Activated CD8-positive, alpha-beta T cell treated with anti-CD3 and anti-CD28 coated beads for 36 hours (primary cell): ENCODE measurements around the gene LRRD1. TPM values are rescaled to one million over a fixed set of nuclear protein-coding genes. Genes with fewer than 3 reads are reported as not detected.
"Not testable (repeated sequence)": the region's sequence is repeated elsewhere in the genome, so short reads cannot be mapped to it uniquely, and the experiment has no call there.

Experiments
- ATAC-seq: fragments of 200-7000 bp; cut with Tn5 transposase; one replicate; pipeline ENCODE4 v1.10.0; 2021; ENCODE audit warnings: mild to moderate bottlenecking, moderate library complexity
- CTCF ChIA-PET: fragments of 350-600 bp; sonication (Branson Sonifier 250); formaldehyde crosslinking; loops from one replicate; lab custom pipeline; 2021; ENCODE audit warnings: antibody characterized with exemption; lab: Charles Lee
- POLR2A ChIA-PET: fragments of 350-600 bp; sonication (Branson Sonifier 250); formaldehyde crosslinking; loops from one replicate; lab custom pipeline; 2021; ENCODE audit warnings: antibody characterized with exemption; lab: Charles Lee
- DNase-seq: peaks from one replicate; pipeline ENCODE4 v3.0.0-alpha.2; 2020
- H3K27ac Mint-ChIP-seq: one replicate; pipeline ENCODE4 v1.8.0; 2021; ENCODE audit warnings: mild to moderate bottlenecking, mixed read lengths
- H3K27me3 Mint-ChIP-seq: one replicate; pipeline ENCODE4 v1.8.0; 2021; ENCODE audit warnings: mixed read lengths
- H3K36me3 Mint-ChIP-seq: one replicate; pipeline ENCODE4 v1.8.0; 2021; ENCODE audit warnings: low read depth, mixed read lengths
- H3K4me1 Mint-ChIP-seq: one replicate; pipeline ENCODE4 v1.8.0; 2021; ENCODE audit warnings: low read depth, mixed read lengths
- H3K4me3 Mint-ChIP-seq: one replicate; pipeline ENCODE4 v1.8.0; 2021; ENCODE audit warnings: mild to moderate bottlenecking, moderate library complexity, mixed read lengths
- H3K9me3 Mint-ChIP-seq: one replicate; pipeline ENCODE4 v1.8.0; 2021; ENCODE audit warnings: mixed read lengths
- CTCF ChIP-seq: fragments of 200-600 bp; IDR thresholded peaks from one replicate; pipeline ENCODE4 v1.8.0; 2022; ENCODE audit warnings: antibody characterized with exemption, mild to moderate bottlenecking
- intact Hi-C: fragments of 100-400 bp; cut with micrococcal nuclease; formaldehyde crosslinking; loops from one replicate; pipeline ENCODE4 v1.10.0; 2022
- total RNA-seq, 2 experiments: library from RNA; stranded (reverse); gene quantifications; one replicate each; pipeline ENCODE4 v1.2.3, GENCODE V29; 2021

LRRD1 gene
- total RNA-seq, 2 experiments from 2014 or later = not detected

DNA sequence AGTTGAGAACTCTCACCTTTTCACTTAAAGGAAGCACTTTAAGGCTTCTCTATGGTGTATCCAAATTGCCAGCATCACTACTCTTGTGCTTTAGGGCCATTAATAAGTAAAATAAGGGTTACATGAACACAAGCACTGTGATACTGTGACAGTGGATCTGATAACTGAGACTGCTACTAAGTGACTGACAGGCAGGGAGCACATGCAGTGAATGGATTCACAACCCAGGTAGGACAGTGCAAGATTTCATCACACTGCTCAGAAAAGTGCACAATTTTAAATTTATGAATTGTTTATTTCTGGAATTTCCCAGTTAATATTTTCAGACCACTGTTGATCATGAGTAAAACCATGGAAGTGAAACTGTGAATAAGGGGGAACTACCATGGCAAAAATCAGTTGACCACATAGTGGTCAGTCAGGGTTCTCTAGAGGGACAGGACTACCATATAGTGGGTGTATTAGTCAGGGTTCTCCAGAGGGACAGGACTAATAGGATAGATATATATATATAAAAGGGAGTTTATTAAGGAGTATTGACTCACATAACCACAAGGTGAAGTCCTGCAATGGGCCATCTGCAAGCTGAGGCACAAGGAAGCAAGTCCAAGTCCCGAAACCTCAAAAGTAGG lies 23.7 kb downstream of the LRRD1 start:
- intact Hi-C loops = no loop called here
- H3K27me3 Mint-ChIP-seq = no peaks in the 10 kb centered on the region
- TF ChIP-seq CTCF = no peak
- no peaks in the 10 kb centered on the region for H3K9me3 Mint-ChIP-seq
- H3K4me3 Mint-ChIP-seq = no peak overlapping the region
- no peak overlapping the region for H3K27ac Mint-ChIP-seq
- no peak for ATAC-seq
- ChIA-PET CTCF (no interaction called here), POLR2A (interaction anchor here (0.9 kb wide), 1 partner anchor 21 kb away, joined by 3 read pairs; the partner anchor contains the start of gene CYP51A1)
- no peaks in the 10 kb centered on the region for H3K36me3 Mint-ChIP-seq
- no peaks in the 10 kb centered on the region for H3K4me1 Mint-ChIP-seq
- DNase-seq = no peak

GRCh38 chr7:92150450-92151017 lies 28.4 kb downstream of the LRRD1 start:
- Mint-ChIP-seq H3K4me1 (no peaks in the 10 kb centered on the region), H3K36me3 (no peaks in the 10 kb centered on the region), H3K27me3 (no peaks in the 10 kb centered on the region), H3K4me3 (no peak overlapping the region), H3K27ac (no peak overlapping the region), H3K9me3 (no peaks in the 10 kb centered on the region)
- DNase-seq (no peak), ATAC-seq (no peak)
- POLR2A ChIA-PET = no interaction called here
- intact Hi-C loops = no loop called here
- CTCF ChIA-PET = interaction anchor here (0.8 kb wide), 1 partner anchor 11 kb away, joined by 3 read pairs; no protein-coding TSS in a partner anchor
- TF ChIP-seq CTCF = no peak

GRCh38 chr7:92149736-92150239 lies 29.2 kb downstream of the LRRD1 start:
- H3K27me3 Mint-ChIP-seq = no peaks in the 10 kb centered on the region
- POLR2A ChIA-PET = no interaction called here
- no peaks in the 10 kb centered on the region for H3K36me3 Mint-ChIP-seq
- ATAC-seq = no peak
- H3K27ac Mint-ChIP-seq = no peak overlapping the region
- no peak overlapping the region for H3K4me3 Mint-ChIP-seq
- no peak for DNase-seq
- no peaks in the 10 kb centered on the region for H3K4me1 Mint-ChIP-seq
- no peaks in the 10 kb centered on the region for H3K9me3 Mint-ChIP-seq
- intact Hi-C loops = no loop called here
- no peak for TF ChIP-seq CTCF
- CTCF ChIA-PET = no interaction called here

GRCh38 chr7:92143192-92143880 lies 35.6 kb downstream of the LRRD1 start:
- DNase-seq, H3K4me3 Mint-ChIP-seq, intact Hi-C loops, H3K36me3 Mint-ChIP-seq, POLR2A ChIA-PET, H3K4me1 Mint-ChIP-seq, ATAC-seq, H3K27me3 Mint-ChIP-seq, H3K9me3 Mint-ChIP-seq, H3K27ac Mint-ChIP-seq, CTCF ChIA-PET: not testable (repeated sequence)

DNA sequence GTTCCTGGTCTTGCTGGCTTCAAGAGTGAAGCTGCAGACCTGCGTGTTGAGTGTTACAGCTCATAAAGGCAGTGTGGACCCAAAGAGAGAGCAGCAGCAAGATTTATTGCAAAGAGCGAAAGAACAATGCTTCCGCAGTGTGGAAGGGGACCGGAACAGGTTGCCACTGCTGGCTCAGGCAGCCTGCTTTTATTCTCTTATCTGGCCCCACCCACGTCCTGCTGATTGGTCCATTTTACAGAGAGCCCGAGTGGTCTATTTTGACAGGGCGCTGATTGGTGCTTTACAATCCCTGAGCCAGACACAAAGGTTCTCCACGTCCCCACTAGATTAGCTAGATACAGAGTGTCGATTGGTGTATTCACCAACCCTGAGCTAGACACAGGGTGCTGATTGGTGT lies 36.2 kb downstream of the LRRD1 start:
- H3K4me1 Mint-ChIP-seq, intact Hi-C loops, ATAC-seq, DNase-seq, H3K9me3 Mint-ChIP-seq, H3K36me3 Mint-ChIP-seq, CTCF ChIA-PET, H3K4me3 Mint-ChIP-seq, H3K27me3 Mint-ChIP-seq, POLR2A ChIA-PET, H3K27ac Mint-ChIP-seq: not testable (repeated sequence)

DNA sequence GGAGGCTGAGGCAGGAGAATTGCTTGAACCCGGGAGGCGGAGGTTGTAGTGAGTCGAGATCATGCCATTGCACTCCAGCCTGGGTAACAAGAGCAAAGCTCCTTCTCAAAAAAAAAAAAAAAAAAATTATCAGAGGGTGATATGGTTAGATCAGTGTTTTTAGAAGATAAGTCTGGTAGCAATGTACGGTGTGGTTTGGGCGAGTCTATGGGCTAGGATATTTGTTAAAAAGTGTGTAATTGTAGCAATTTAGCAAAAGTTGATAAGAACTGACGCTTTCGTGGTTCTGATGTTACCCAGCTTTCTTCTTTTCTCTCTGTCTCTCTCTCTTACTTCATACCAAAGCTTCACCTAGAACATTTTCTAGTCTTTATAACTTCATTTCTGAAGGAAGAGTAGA lies 37.8 kb downstream of the LRRD1 start:
- H3K27ac Mint-ChIP-seq = no peak overlapping the region
- CTCF ChIA-PET = no interaction called here
- POLR2A ChIA-PET = no interaction called here
- DNase-seq (no peak), ATAC-seq (no peak)
- no peaks in the 10 kb centered on the region for H3K36me3 Mint-ChIP-seq
- H3K9me3 Mint-ChIP-seq = no peaks in the 10 kb centered on the region
- no peak for TF ChIP-seq CTCF
- intact Hi-C loops = no loop called here
- no peaks in the 10 kb centered on the region for H3K27me3 Mint-ChIP-seq
- H3K4me1 Mint-ChIP-seq = peaks cover 3% of the 10 kb centered on the region
- H3K4me3 Mint-ChIP-seq = no peak overlapping the region
